GM10248 (cell line): ENCODE measurements around the gene TMEM270.

ENCODE experiments used
- CTCF ChIA-PET: fragments of 300-600 bp; sonication (Branson Sonifier 250); formaldehyde crosslinking; extraction: SDS; loops from one replicate; lab custom pipeline; 2021; ENCODE audit warnings: antibody characterized with exemption; lab: Yijun Ruan, JAX
- POLR2A ChIA-PET: fragments of 350-650 bp; sonication (Branson Sonifier 250); formaldehyde crosslinking; extraction: SDS; loops from one replicate; lab custom pipeline; 2020; ENCODE audit warnings: antibody characterized with exemption; lab: Yijun Ruan, JAX
- DNase-seq: peaks from one replicate; pipeline ENCODE4 v3.0.0; 2012; ENCODE audit errors: extremely low spot score
- CTCF ChIP-seq: IDR thresholded peaks from 2 replicates; pipeline ENCODE4 v1.5.1; 2012; ENCODE audit warnings: mild to moderate bottlenecking, low read depth; ENCODE audit errors: extremely low read depth, missing control alignments, control extremely low read depth

TMEM270 gene

GRCh38 chr7:73885433-73885974, 24.5 kb downstream of the TMEM270 start:
- POLR2A ChIA-PET = no interaction called here
- DNase-seq = no peak
- CTCF ChIA-PET = interaction anchor here (0.7 to 1.5 kb wide), 2 partner anchors 11 to 141 kb away, joined by 3 read pairs; no protein-coding TSS in a partner anchor

GRCh38 chr7:73885975-73886798, 25.2 kb downstream of the TMEM270 start:
- no peak for DNase-seq
- no peak for TF ChIP-seq CTCF
- ChIA-PET CTCF (interaction anchor here (0.7 to 1.5 kb wide), 2 partner anchors 11 to 141 kb away, joined by 3 read pairs; no protein-coding TSS in a partner anchor), POLR2A (no interaction called here)

More at GRCh38 chr7:73885433-73885974, 24.5 kb downstream of the TMEM270 start:
- no peak for TF ChIP-seq CTCF

DNA sequence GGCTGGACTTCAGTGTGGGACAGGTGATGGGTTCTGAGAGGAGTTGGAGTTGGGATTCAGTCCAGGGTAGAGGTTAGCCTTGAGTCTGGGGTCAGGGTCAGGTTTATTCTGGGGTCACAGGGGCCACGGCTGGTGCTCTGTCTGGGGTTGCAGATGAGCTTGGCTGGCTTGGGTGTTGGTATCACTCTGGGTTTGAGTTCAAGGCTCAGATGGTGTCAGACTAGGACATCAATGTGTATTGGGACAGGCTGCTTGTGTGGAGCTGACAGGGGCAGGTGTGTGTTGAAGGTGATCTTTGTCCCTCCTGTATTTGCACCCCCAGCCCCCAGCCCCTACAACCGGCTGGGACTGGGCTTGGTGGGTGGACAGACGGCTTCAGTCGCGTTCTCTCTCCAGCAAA, 26.8 kb downstream of the TMEM270 start:
- CTCF ChIA-PET = interaction anchor here (0.7 to 1.3 kb wide), 2 partner anchors 10 to 139 kb away, joined by 3 to 6 read pairs; no protein-coding TSS in a partner anchor
- TF ChIP-seq CTCF = no peak
- POLR2A ChIA-PET = no interaction called here
- no peak for DNase-seq

- ChIA-PET CTCF (interaction anchor here (0.6 kb wide), 1 partner anchor 111 kb away, joined by 3 read pairs; no protein-coding TSS in a partner anchor), POLR2A (no interaction called here)
- no peak for DNase-seq
- TF ChIP-seq CTCF = no peak
Observed at GRCh38 chr7:73888959-73889358, 28.0 kb downstream of the TMEM270 start.

DNA sequence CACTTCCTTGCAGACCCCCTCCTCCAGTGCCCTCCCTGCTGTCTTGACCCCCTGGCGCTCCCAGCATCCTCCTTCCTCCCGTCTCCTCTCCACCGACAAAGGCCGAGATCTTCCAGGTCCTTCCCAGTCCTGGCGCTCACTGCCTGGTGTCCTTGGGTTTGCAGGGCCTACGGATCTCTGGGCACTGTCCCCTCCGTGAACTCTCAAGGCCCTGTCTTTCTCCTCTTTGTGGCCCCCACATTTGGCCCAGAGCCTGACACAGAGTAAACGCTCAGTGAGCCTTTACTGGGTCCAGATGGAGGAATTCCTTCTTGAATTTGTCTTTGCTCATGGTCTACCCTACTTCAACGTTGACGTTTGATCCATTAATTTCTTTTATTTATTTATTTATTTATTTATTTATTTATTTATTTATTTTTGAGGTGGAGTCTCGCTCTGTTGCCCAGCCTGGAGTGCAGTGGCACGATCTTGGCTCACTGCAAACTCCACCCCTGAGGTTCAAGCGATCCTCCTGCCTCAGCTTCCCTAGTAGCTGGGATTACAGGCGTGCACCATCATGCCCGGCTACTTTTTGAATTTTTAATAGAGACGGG, 29.7 kb downstream of the TMEM270 start:
- DNase-seq = no peak
- POLR2A ChIA-PET = no interaction called here
- no peak for TF ChIP-seq CTCF
- CTCF ChIA-PET = interaction anchor here (1.5 kb wide), 1 partner anchor 137 kb away, joined by 3 read pairs; no protein-coding TSS in a partner anchor

- ChIA-PET CTCF (interaction anchor here (1.5 kb wide), 1 partner anchor 136 kb away, joined by 3 read pairs; no protein-coding TSS in a partner anchor), POLR2A (no interaction called here)
- no peak for DNase-seq
- TF ChIP-seq CTCF = no peak
Observed at GRCh38 chr7:73891178-73891885, 30.4 kb downstream of the TMEM270 start.
